Tibial artery (tissue), 4 donors: ENCODE measurements around the gene DENND11.

ENCODE experiments used
- DNase-seq, 2 donors: peaks; one replicate each; pipeline ENCODE4 v3.0.0-alpha.2; 2019
- H3K27ac ChIP-seq, 2 donors: fragments of 200-600 bp; sonication (generic) in 1 of 2; 1 replicate in 1 of 2; 2 replicates in 1 of 2; pipeline ENCODE4 v1.5.1; 2018 to 2019; ENCODE audit warnings: mild to moderate bottlenecking in 1 of 2
- H3K27me3 ChIP-seq, 2 donors: fragments of 200-600 bp; sonication (generic) in 1 of 2; one replicate each; pipeline versions ENCODE4 v1.5.1 to v1.6.0; 2016 to 2019
- H3K36me3 ChIP-seq, 3 donors: fragments of 200-600 bp; sonication (generic) in 2 of 3; one replicate each; pipeline ENCODE4 v1.5.1; 2016 to 2019; ENCODE audit warnings: mild to moderate bottlenecking in 2 of 3
- H3K4me1 ChIP-seq, 4 donors: fragments of 200-600 bp; sonication (generic) in 2 of 4; 1 replicate in 3 of 4; 2 replicates in 1 of 4; pipeline ENCODE4 v1.5.1; 2016 to 2019
- H3K4me3 ChIP-seq, 2 donors: fragments of 200-600 bp; sonication (generic) in 1 of 2; 1 replicate in 1 of 2; 2 replicates in 1 of 2; pipeline ENCODE4 v1.5.1; 2018 to 2019; ENCODE audit warnings: mild to moderate bottlenecking in 2 of 2
- H3K9me3 ChIP-seq, 3 donors: fragments of 200-600 bp; sonication (generic) in 1 of 3; one replicate each; pipeline ENCODE4 v1.5.1; 2016 to 2019
- intact Hi-C: fragments of 100-400 bp; cut with DNase I; formaldehyde crosslinking; loops from one replicate; pipeline ENCODE4 v1.15.0; 2023; ENCODE audit warnings: low total_unique reads
- TF ChIP-seq, protein P1 (sequence below), 2 experiments: fragments of 200-600 bp in 1 of 2; fragments of 450-650 bp in 1 of 2; IDR thresholded peaks; one replicate each; pipeline ENCODE4 v1.5.1; 2017 to 2019; ENCODE audit warnings: antibody characterized with exemption in 2 of 2, mild to moderate bottlenecking in 1 of 2, moderate library complexity in 1 of 2

The DENND11 gene

DNA sequence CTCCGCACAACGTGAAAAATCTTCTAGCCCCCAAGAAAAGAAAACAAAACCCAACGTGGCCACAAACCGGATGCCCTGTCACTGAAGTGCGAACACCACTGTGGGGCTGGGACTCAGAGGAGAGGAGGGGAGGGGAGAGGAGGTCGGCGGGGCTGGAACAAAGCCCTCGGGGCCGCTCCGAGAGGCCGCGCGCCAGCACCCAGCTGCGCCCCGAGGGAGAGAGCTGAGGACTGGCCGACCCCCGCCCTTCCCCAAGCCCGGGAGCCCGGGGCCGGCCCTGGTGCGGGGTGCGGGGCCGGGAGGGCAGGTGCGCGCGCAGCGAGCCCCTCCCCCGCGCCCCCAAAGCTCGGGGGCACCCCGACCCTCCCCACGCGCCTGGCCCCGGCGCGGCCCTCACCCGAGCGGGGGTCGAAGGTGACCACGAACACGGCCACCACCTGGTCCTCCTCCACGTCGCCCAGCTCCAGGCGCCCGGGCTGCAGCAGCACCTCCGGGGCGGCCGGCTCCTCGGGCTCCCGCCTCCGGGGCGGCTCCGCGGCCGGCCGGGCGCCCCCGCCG is 398 bp downstream of the DENND11 start:
- intact Hi-C loops, result no loop called here
- DNase-seq, result peak; percentile 42 to 67
- H3K4me1 ChIP-seq, result peaks cover 0 to 45% (median 21%) of the 10 kb centered on the region in 4 donors

GRCh38 chr7:141700848-141701371 is 1.1 kb downstream of the DENND11 start:
- Histone ChIP-seq H3K27me3 (no peaks in the 10 kb centered on the region), H3K36me3 (no peaks in the 10 kb centered on the region), H3K27ac (peak overlapping the region; percentile 87 to 91), H3K4me1 (peaks cover 0 to 49% (median 21%) of the 10 kb centered on the region in 4 donors), H3K9me3 (no peaks in the 10 kb centered on the region), H3K4me3 (peak overlapping the region; percentile 80 to 87)
- peak in 1 of 2 donors; percentile 19 for DNase-seq
- intact Hi-C loops, result no loop called here
- TF ChIP-seq, protein P1, sequence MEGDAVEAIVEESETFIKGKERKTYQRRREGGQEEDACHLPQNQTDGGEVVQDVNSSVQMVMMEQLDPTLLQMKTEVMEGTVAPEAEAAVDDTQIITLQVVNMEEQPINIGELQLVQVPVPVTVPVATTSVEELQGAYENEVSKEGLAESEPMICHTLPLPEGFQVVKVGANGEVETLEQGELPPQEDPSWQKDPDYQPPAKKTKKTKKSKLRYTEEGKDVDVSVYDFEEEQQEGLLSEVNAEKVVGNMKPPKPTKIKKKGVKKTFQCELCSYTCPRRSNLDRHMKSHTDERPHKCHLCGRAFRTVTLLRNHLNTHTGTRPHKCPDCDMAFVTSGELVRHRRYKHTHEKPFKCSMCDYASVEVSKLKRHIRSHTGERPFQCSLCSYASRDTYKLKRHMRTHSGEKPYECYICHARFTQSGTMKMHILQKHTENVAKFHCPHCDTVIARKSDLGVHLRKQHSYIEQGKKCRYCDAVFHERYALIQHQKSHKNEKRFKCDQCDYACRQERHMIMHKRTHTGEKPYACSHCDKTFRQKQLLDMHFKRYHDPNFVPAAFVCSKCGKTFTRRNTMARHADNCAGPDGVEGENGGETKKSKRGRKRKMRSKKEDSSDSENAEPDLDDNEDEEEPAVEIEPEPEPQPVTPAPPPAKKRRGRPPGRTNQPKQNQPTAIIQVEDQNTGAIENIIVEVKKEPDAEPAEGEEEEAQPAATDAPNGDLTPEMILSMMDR (IDR thresholded peaks at IDR 0.05), result no peak

More for the DNA sequence above, 398 bp downstream of the DENND11 start:
- H3K27me3 ChIP-seq, result no peaks in the 10 kb centered on the region
- peak overlapping the region; percentile 80 to 87 for H3K4me3 ChIP-seq
- TF ChIP-seq, protein P1 (IDR thresholded peaks at IDR 0.05), result no peak
- H3K27ac ChIP-seq, result peak overlapping the region; percentile 87 to 91
- H3K9me3 ChIP-seq, result no peaks in the 10 kb centered on the region
- H3K36me3 ChIP-seq, result no peaks in the 10 kb centered on the region

DNA sequence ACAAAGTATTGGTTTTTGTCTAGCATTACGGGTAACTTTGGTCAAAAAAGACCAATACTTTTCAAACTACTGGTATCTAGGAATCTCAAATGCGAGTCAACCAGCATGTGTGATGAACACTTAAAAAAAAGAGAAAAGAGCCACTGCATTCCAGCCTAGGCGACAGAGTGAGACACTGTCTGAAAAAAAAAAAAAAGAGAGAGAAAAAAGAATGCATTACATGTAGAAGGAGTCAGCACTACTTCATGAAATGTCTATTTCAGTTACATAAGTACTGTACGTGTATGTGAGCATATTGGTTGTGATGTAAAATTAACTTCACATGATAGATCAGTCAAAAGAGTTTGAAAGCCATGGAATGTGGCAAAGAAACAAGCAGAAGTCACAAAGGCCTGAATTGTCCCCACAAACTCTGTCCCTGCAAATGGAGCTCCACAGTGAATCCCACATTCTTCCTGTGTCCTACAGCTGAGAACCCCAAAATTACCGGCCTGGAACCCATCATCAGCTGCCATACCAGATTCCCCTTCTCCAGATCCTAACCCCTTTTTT is 1.6 kb downstream of the DENND11 start:
- intact Hi-C loops, result no loop called here
- no peaks in the 10 kb centered on the region for H3K27me3 ChIP-seq
- peak overlapping the region; percentile 87 to 91 for H3K27ac ChIP-seq
- peak overlapping the region; percentile 80 to 87 for H3K4me3 ChIP-seq
- H3K4me1 ChIP-seq, result peaks cover 0 to 53% (median 21%) of the 10 kb centered on the region in 4 donors
- no peaks in the 10 kb centered on the region for H3K9me3 ChIP-seq
- no peaks in the 10 kb centered on the region for H3K36me3 ChIP-seq
- TF ChIP-seq, protein P1 (IDR thresholded peaks at IDR 0.05), result no peak
- DNase-seq, result no peak

DNA sequence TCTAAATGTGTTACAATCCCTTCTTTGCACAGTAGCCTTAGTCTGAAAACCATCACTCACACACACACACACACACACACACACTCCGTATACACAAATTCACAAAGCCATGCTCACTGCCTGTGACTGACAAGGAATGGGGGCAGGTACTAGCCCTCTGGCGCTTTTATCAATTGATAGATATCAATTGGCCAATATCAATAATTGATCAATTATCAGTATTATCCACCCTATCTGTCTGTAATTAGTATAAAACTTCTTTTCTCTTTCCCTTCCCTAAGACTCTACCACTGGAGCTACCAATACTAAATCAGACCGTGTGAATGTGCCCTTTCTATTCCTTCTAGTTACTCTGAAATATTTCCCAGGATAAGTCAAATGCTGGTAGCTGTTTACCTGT is 2.1 kb downstream of the DENND11 start:
- no peaks in the 10 kb centered on the region for H3K36me3 ChIP-seq
- TF ChIP-seq, protein P1 (IDR thresholded peaks at IDR 0.05), result no peak
- peak overlapping the region in 1 of 2 donors; percentile 91 for H3K27ac ChIP-seq
- H3K9me3 ChIP-seq, result no peaks in the 10 kb centered on the region
- intact Hi-C loops, result no loop called here
- DNase-seq, result no peak
- no peak overlapping the region for H3K4me3 ChIP-seq
- H3K4me1 ChIP-seq, result peaks cover 0 to 53% (median 21%) of the 10 kb centered on the region in 4 donors
- no peaks in the 10 kb centered on the region for H3K27me3 ChIP-seq

DNA sequence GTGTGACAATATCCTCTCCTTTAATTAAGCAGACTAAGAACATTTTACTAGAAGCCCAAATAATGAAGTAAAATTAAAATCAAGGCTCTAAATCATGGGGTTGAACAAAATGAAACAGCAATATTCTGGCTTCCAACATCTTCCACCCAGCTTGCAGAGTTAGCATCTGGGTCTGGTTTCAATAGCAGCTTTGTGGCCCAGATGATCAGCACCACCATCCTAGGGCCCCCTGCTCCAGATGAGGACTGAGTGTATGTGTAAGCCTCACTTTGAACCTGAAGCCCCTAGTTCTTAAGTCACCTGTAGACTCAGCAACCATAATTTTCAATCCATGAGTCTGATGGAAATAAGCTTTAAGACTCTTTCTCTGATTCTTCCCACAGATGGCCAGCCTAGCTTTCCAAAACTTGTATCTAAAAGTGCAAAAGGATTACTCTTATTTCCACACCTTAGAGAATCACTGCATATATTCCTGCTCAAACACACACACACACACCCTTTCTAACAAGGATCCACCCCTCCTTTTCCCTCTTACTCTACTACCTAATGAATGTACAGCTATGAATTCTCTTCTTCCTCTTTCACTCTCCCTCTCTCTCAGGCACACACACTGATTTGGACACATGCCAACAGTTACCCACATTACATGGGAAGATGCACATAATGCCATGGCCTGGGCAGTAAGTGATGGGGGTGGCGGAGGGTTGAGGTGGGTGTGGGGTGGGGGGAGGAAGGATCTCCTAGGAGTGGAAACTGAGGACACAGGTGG is 3.5 kb downstream of the DENND11 start:
- TF ChIP-seq, protein P1 (IDR thresholded peaks at IDR 0.05), result no peak
- Histone ChIP-seq H3K36me3 (no peaks in the 10 kb centered on the region), H3K4me1 (peaks cover 0 to 53% (median 23%) of the 10 kb centered on the region in 4 donors), H3K27ac (no peak overlapping the region), H3K4me3 (no peak overlapping the region), H3K27me3 (no peaks in the 10 kb centered on the region), H3K9me3 (no peaks in the 10 kb centered on the region)
- intact Hi-C loops, result no loop called here
- no peak for DNase-seq
